Ovary (tissue), 3 donors: ENCODE data around the gene IPP.

Experiments
- EP300 ChIP-seq: sonication (generic); formaldehyde crosslinking; IDR thresholded peaks from one replicate; pipeline ENCODE4 v1.6.1; 2017; ENCODE audit warnings: antibody characterized with exemption
- POLR2A ChIP-seq: fragments of 450-650 bp; IDR thresholded peaks from one replicate; pipeline ENCODE4 v1.6.1; 2017; ENCODE audit warnings: antibody characterized with exemption, mild to moderate bottlenecking, moderate library complexity
- TF ChIP-seq, protein P1 (sequence below), 3 donors: fragments of 450-650 bp in 2 of 3; fragments of 200-600 bp in 1 of 3; IDR thresholded peaks; one replicate each; pipeline versions ENCODE4 v1.5.1 to v1.8.0; 2016 to 2022; ENCODE audit warnings: antibody characterized with exemption in 3 of 3, mild to moderate bottlenecking in 1 of 3
- donor health status: DM: no; HTN: no; CAD: no.

DNA sequence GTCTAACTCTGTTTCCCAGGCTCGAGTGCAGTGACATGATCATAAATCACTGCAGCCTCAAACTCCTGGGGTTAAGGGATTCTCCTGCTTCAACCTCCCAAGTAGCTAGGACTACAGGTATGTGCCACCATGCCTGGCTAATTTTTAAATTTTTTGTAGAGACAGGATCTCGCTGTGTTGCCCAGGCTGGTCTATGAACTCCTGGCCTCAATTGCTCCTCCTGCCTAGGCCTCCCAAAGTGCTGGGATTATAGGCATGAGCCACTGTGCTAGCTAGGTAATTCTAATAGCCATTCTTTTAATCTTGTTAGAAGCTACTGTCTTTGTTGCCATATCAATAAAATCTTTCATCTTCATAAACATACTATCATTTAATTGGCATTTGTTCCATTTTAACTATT lies 39.1 kb upstream of the IPP start:
- TF ChIP-seq, protein P1, sequence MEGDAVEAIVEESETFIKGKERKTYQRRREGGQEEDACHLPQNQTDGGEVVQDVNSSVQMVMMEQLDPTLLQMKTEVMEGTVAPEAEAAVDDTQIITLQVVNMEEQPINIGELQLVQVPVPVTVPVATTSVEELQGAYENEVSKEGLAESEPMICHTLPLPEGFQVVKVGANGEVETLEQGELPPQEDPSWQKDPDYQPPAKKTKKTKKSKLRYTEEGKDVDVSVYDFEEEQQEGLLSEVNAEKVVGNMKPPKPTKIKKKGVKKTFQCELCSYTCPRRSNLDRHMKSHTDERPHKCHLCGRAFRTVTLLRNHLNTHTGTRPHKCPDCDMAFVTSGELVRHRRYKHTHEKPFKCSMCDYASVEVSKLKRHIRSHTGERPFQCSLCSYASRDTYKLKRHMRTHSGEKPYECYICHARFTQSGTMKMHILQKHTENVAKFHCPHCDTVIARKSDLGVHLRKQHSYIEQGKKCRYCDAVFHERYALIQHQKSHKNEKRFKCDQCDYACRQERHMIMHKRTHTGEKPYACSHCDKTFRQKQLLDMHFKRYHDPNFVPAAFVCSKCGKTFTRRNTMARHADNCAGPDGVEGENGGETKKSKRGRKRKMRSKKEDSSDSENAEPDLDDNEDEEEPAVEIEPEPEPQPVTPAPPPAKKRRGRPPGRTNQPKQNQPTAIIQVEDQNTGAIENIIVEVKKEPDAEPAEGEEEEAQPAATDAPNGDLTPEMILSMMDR (IDR thresholded peaks at IDR 0.05): no peak
- TF ChIP-seq POLR2A (no peak), EP300 (no peak)
